ENCODE data around the gene FUBP1. TPM values are rescaled to one million over a fixed set of nuclear protein-coding genes. Genes with fewer than 3 reads are reported as not detected.
A peak's percentile ranks its signal among the peaks of the same experiment; 100 is the strongest.

The FUBP1 gene
- total and polyA plus RNA-seq, 2 of the 8 experiments (the other 6 are each of a cell fraction or from before 2014, with no cell fraction given): 184 to 201 TPM

- TF ChIP-seq CHD7 (IDR thresholded peaks at IDR 0.05; ENCODE audit: insufficient replicate concordance, low read length) (no peak), CBX8 (IDR thresholded peaks at IDR 0.05; ENCODE audit: borderline replicate concordance, low read depth, low read length) (no peak), GABPA (IDR thresholded peaks at IDR 0.05; ENCODE audit: borderline replicate concordance, insufficient read depth, low read length) (no peak), SIX5 (IDR thresholded peaks at IDR 0.05; ENCODE audit: low read depth, low read length) (no peak), CTCF (IDR thresholded peaks at IDR 0.05; ENCODE audit: control extremely low read depth in 1 of 3, insufficient read depth in 1 of 3, low read depth in 1 of 3, low read length in 3 of 3) (peak; percentile 50 to 71 (median 67))
Observed at GRCh38 chr1:77978969-77979876, at the start of gene FUBP1 (continued).

Measured in H1 (cell line).